ENCODE results near the gene OR52I2.

OR52I2 gene

GRCh38 chr11:4607781-4608666 is 26.5 kb downstream of the OR52I2 start, which contains the start of gene TRIM68:
TRIM68 (minus strand) TSS chr11:4608231; CDS start chr11:4605504, 2,727 bp downstream.
- H3K36me3 ChIP-seq (ENCODE audit: control insufficient read depth, insufficient read depth, low read length), result peaks cover 2% of the 10 kb centered on the region
- peak within 1 kb of the TSS; percentile 76 for H3K4me3 ChIP-seq (replicated peaks; ENCODE audit: low read depth, low read length)
- no peaks in the 10 kb centered on the region for H3K27me3 ChIP-seq (replicated peaks; ENCODE audit: control insufficient read depth, insufficient read depth, low read length)
- peak; percentile 94 for DNase-seq (ENCODE audit: extremely low read depth, insufficient read length)
- TF ChIP-seq CTCF (IDR thresholded peaks at IDR 0.05; ENCODE audit: insufficient read depth, low read length, poor library complexity, severe bottlenecking), result no peak

- no peak for TF ChIP-seq CTCF (IDR thresholded peaks at IDR 0.05; ENCODE audit: insufficient read depth, low read length, poor library complexity, severe bottlenecking)
- Histone ChIP-seq H3K36me3 (ENCODE audit: control insufficient read depth, insufficient read depth, low read length) (no peaks in the 10 kb centered on the region), H3K27me3 (replicated peaks; ENCODE audit: control insufficient read depth, insufficient read depth, low read length) (0 out of 2 replicates have a peak, but pooled peaks cover 1% of the 10 kb centered on the region), H3K4me3 (replicated peaks; ENCODE audit: low read depth, low read length) (no peak overlapping the region; the same call in 1 of the 2 replicates)
- no peak for DNase-seq (ENCODE audit: extremely low read depth, insufficient read length)
Measured at GRCh38 chr11:4610258-4610935, 28.9 kb downstream of the OR52I2 start.

GRCh38 chr11:4611986-4612385 is 30.4 kb downstream of the OR52I2 start:
- Histone ChIP-seq H3K27me3 (replicated peaks; ENCODE audit: control insufficient read depth, insufficient read depth, low read length) (0 out of 2 replicates have a peak, but pooled peaks cover 1% of the 10 kb centered on the region), H3K36me3 (ENCODE audit: control insufficient read depth, insufficient read depth, low read length) (no peaks in the 10 kb centered on the region), H3K4me3 (replicated peaks; ENCODE audit: low read depth, low read length) (no peak overlapping the region)
- DNase-seq (ENCODE audit: extremely low read depth, insufficient read length), result no peak
- TF ChIP-seq CTCF (IDR thresholded peaks at IDR 0.05; ENCODE audit: insufficient read depth, low read length, poor library complexity, severe bottlenecking), result no peak

- no peaks in the 10 kb centered on the region for H3K36me3 ChIP-seq (ENCODE audit: control insufficient read depth, insufficient read depth, low read length)
- DNase-seq (ENCODE audit: extremely low read depth, insufficient read length), result no peak
- no peak overlapping the region for H3K4me3 ChIP-seq (replicated peaks; ENCODE audit: low read depth, low read length)
- 0 out of 2 replicates have a peak, but pooled peaks cover 1% of the 10 kb centered on the region for H3K27me3 ChIP-seq (replicated peaks; ENCODE audit: control insufficient read depth, insufficient read depth, low read length)
- no peak for TF ChIP-seq CTCF (IDR thresholded peaks at IDR 0.05; ENCODE audit: insufficient read depth, low read length, poor library complexity, severe bottlenecking)
Measured at GRCh38 chr11:4615856-4616444, 34.4 kb downstream of the OR52I2 start.

GRCh38 chr11:4619514-4619913 is 38.0 kb downstream of the OR52I2 start:
- no peak for TF ChIP-seq CTCF (IDR thresholded peaks at IDR 0.05; ENCODE audit: insufficient read depth, low read length, poor library complexity, severe bottlenecking)
- no peak for DNase-seq (ENCODE audit: extremely low read depth, insufficient read length)
- Histone ChIP-seq H3K4me3 (replicated peaks; ENCODE audit: low read depth, low read length) (no peak overlapping the region), H3K27me3 (replicated peaks; ENCODE audit: control insufficient read depth, insufficient read depth, low read length) (0 out of 2 replicates have a peak, but pooled peaks cover 1% of the 10 kb centered on the region), H3K36me3 (ENCODE audit: control insufficient read depth, insufficient read depth, low read length) (no peaks in the 10 kb centered on the region)
